NOMO-1 treated with dmso at 0.1 percent for 144 hours (cell line): ENCODE results near the gene IL1RN.

ENCODE experiments used
- DNase-seq: peaks from one replicate; lab custom pipeline; 2025; ENCODE audit not compliant: unreplicated experiment; lab: John Stamatoyannopoulos, UW

Gene IL1RN

GRCh38 chr2:113103277-113103676, 24.1 kb upstream of the IL1RN start:
- DNase-seq: no peak

DNA sequence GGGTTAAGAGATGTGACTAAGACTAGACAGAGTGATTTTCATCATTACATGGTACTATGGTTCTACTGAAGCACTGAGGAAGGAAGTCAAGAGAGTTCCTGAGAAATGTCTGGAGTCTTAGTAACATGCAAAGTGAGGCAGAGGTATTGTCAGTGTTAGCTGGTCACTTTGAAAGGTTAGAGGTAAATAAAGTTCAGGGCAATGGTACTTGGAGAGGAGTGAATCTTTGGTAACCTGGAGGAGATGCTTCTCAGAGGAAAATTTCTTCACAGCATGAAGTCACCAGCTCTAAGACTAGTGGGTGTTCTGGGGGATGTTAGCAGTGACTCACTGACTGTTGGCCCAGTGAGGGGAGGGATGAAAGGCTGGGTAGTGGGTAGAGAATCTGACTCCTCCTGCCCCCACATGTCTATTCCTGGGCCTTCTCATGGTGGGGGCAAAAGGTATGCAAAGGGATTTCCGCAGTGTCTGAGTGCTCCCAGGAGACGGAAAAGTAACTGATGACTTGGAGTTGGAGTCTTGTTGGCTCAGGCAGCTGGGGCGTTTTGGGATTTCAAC, 23.3 kb upstream of the IL1RN start:
- no peak for DNase-seq

GRCh38 chr2:113105047-113105785, 22.2 kb upstream of the IL1RN start:
- DNase-seq: no peak

GRCh38 chr2:113111121-113111520, 16.3 kb upstream of the IL1RN start:
- no peak for DNase-seq

GRCh38 chr2:113111823-113112287, 15.5 kb upstream of the IL1RN start:
- DNase-seq: peak; percentile 56

GRCh38 chr2:113112441-113112840, 15.0 kb upstream of the IL1RN start:
- no peak for DNase-seq

- DNase-seq: no peak
These were observed 14.5 kb upstream of the IL1RN start for GRCh38 chr2:113112871-113113270.

DNA sequence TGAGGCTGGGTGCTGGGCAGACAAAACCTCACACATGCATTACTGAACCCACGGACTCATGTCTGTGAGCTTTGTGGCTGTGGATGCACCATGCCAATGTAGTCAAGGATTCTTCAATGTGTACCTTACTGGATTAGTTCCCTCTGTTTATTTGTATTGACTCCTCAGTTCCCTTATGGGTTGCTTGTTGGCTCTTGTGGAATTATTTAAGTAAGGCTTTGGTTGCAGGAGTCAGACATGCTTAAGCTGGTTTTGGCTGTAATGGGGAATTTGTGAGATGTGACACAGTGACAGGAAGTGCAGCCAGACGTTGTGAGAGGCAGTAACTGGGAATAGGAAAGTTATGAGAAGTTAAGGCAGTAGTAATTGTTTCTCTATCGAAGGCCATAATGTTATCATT, 13.6 kb upstream of the IL1RN start:
- no peak for DNase-seq

- DNase-seq: no peak
These were observed 13.0 kb upstream of the IL1RN start for GRCh38 chr2:113114224-113114945.

DNA sequence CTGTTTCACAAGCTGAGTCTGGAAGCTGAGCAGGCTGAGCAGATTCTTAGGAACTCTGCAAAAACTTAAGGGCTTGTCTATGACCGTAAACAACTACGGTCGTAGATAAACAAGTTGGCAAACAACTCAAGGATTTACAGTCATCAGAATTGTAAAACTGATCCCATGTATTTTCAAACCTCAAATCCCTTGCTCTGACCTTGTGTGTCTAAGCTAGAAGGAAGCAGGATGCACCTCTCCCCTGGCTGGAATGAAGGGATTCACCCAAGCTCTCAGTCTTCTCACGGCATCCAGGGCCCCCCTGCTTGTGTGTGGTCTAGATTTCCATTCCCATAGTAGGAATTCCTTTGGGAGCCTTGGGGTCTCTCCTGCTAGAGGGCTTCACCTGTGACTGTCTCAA, 12.4 kb upstream of the IL1RN start:
- DNase-seq: no peak

- no peak for DNase-seq
These were observed 11.1 kb upstream of the IL1RN start for GRCh38 chr2:113116100-113116958.

DNA sequence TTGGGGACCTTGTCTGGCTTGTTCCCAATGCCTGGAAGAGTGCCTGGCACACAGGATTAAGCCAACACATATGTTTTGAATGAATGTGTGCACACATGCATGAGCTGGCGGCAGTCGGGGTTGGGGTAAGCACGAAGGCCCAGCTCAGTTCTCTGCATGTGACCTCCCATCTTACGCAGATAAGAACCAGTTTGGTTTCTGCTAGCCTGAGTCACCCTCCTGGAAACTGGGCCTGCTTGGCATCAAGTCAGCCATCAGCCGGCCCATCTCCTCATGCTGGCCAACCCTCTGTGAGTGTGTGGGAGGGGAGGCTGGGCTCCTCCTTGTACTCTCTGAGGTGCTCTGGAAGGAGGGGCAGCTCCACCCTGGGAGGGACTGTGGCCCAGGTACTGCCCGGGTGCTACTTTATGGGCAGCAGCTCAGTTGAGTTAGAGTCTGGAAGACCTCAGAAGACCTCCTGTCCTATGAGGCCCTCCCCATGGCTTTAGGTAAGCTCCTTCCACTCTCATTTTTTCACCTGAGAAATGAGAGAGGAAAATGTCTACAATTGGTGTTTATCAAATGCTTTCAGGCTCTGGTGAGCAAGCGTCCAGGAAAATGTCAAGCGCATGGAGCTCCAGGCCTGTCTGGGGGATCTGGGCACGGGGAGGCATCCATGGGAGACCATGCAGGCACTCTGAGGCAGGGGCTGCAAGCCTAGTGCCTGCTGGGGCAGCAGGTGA, 9.7 kb upstream of the IL1RN start:
- no peak for DNase-seq

GRCh38 chr2:113118263-113118657, 9.1 kb upstream of the IL1RN start:
- no peak for DNase-seq

GRCh38 chr2:113119111-113119510, 8.3 kb upstream of the IL1RN start:
- no peak for DNase-seq

DNA sequence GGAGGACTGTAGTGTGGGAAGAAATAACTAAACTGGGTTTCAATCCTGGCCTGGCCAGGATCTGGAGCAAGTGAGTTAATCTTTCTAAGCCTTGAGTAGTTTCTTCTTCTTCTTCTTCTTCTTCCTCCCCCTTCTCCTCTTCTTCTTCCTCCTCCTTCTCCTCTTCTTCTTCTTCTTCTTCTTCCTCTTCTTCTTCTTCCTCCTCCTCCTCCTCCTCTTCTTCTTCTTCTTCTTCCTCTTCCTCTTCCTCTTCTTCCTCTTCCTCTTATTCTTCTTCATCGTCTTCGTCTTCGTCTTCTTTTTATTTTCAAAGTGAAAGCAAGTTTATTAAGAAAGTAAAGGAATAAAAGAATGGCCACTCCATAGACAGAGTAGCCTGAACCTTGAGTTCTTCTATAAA, 6.5 kb upstream of the IL1RN start:
- DNase-seq: no peak

- no peak for DNase-seq
These were observed 5.0 kb upstream of the IL1RN start for GRCh38 chr2:113122364-113122763.

DNA sequence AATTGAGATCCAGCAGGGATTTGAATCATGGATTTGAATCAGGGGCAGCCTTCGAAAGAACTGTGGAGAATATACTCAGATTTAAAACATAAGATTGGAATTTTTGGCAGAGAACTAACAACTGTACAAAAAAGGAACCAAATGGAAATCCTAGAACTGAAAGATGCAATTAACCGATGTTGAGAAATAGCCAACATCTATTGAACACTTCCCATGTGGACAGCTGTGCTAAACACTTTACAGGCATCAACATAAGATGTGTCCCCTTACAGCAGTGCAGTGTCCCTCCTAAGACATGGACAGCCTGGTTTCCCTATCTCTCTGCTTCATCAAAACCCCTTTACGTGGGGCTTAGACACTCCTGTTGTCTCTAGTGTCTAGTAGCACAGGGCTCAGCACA, 3.7 kb upstream of the IL1RN start:
- DNase-seq: peak; percentile 45

- no peak for DNase-seq
These were observed 3.0 kb upstream of the IL1RN start for GRCh38 chr2:113124181-113124961.

GRCh38 chr2:113124984-113125855, 2.2 kb upstream of the IL1RN start:
- DNase-seq: no peak
